ENCODE results near the gene PRRG2. TPM values are rescaled to one million over a fixed set of nuclear protein-coding genes. Genes with fewer than 3 reads are reported as not detected.
A peak's percentile ranks its signal among the peaks of the same experiment; 100 is the strongest.

PRRG2 gene
- total RNA-seq, 2 donors from 2014 or later: 0.68 to 1.1 TPM

- peak; percentile 68 for DNase-seq
- intact Hi-C loops (cut with DNase I): loop anchor here in 1 of 2 donors (5.0 kb wide), 1 partner anchor 59 kb away; the partner anchor contains the start of gene RPS11
- peak; percentile 63 for ATAC-seq
Measured at GRCh38 chr19:49555600-49556411, 25.3 kb upstream of the PRRG2 start.

GRCh38 chr19:49556412-49557398 is 24.4 kb upstream of the PRRG2 start:
- DNase-seq (no peak), ATAC-seq (no peak)
- intact Hi-C loops (cut with DNase I): loop anchor here in 1 of 2 donors (5.0 kb wide), 1 partner anchor 59 kb away; the partner anchor contains the start of gene RPS11

- DNase-seq (no peak), ATAC-seq (no peak)
- intact Hi-C loops (cut with DNase I): loop anchor here in 1 of 2 donors (5.0 kb wide), 1 partner anchor 60 kb away; the partner anchor contains the start of gene RPS11
Measured at GRCh38 chr19:49557641-49558325, 23.3 kb upstream of the PRRG2 start.

- intact Hi-C loops (cut with DNase I): loop anchor here in 1 of 2 donors (5.0 kb wide), 1 partner anchor 61 kb away; the partner anchor contains the start of gene RPS11
- ATAC-seq (no peak), DNase-seq (no peak)
Measured at GRCh38 chr19:49558591-49558990, 22.5 kb upstream of the PRRG2 start.

- intact Hi-C loops (cut with DNase I): loop anchor here in 1 of 2 donors (5.0 kb wide), 1 partner anchor 62 kb away; the partner anchor contains the start of gene RPS11
- no peak for ATAC-seq
- DNase-seq: no peak
Measured at GRCh38 chr19:49559443-49559842, 21.7 kb upstream of the PRRG2 start.

GRCh38 chr19:49559928-49560327 is 21.2 kb upstream of the PRRG2 start:
- intact Hi-C loops (cut with DNase I): loop anchor here in 1 of 2 donors (5.0 kb wide), 1 partner anchor 63 kb away; the partner anchor contains the start of gene RPS11
- ATAC-seq (no peak), DNase-seq (no peak)

GRCh38 chr19:49560358-49560900 is 20.7 kb upstream of the PRRG2 start:
- DNase-seq: no peak
- intact Hi-C loops (cut with DNase I): no loop called here
- ATAC-seq: peak; percentile 4 to 25

GRCh38 chr19:49564616-49565045 is 16.5 kb upstream of the PRRG2 start:
- intact Hi-C loops (cut with DNase I): no loop called here
- ATAC-seq: no peak
- DNase-seq: no peak

- intact Hi-C loops (cut with DNase I): no loop called here
- DNase-seq: no peak
- ATAC-seq: peak; percentile 40 to 51
Measured at GRCh38 chr19:49565261-49565660, 15.9 kb upstream of the PRRG2 start.

GRCh38 chr19:49566302-49566701 is 14.8 kb upstream of the PRRG2 start:
- intact Hi-C loops (cut with DNase I): no loop called here
- no peak for DNase-seq
- ATAC-seq: no peak

- intact Hi-C loops (cut with DNase I): no loop called here
- no peak for ATAC-seq
- DNase-seq: no peak
Measured at GRCh38 chr19:49567861-49568441, 13.2 kb upstream of the PRRG2 start.

GRCh38 chr19:49570138-49570856 is 10.8 kb upstream of the PRRG2 start:
- DNase-seq (no peak), ATAC-seq (peak; percentile 75 to 84)
- intact Hi-C loops (cut with DNase I): no loop called here

- no peak for DNase-seq
- intact Hi-C loops (cut with DNase I): no loop called here
- ATAC-seq: peak; percentile 66 to 80
Measured at GRCh38 chr19:49570997-49571676, 10.0 kb upstream of the PRRG2 start.

- intact Hi-C loops (cut with DNase I): no loop called here
- no peak for ATAC-seq
- no peak for DNase-seq
Measured at GRCh38 chr19:49573009-49573408, 8.1 kb upstream of the PRRG2 start.

- ATAC-seq (no peak), DNase-seq (no peak)
- intact Hi-C loops (cut with DNase I): no loop called here
Measured at GRCh38 chr19:49573425-49573824, 7.7 kb upstream of the PRRG2 start.

- ATAC-seq (no peak), DNase-seq (no peak)
- intact Hi-C loops (cut with DNase I): no loop called here
Measured at GRCh38 chr19:49574206-49574755, 6.8 kb upstream of the PRRG2 start.

- intact Hi-C loops (cut with DNase I): no loop called here
- DNase-seq (no peak), ATAC-seq (no peak)
Measured at GRCh38 chr19:49579193-49579592, 1.9 kb upstream of the PRRG2 start.
